Spleen (tissue), 11 donors: ENCODE measurements around the gene RFX8. TPM values are rescaled to one million over a fixed set of nuclear protein-coding genes. Genes with fewer than 3 reads are reported as not detected.

Experiments used
- DNase-seq: peaks from one replicate; pipeline ENCODE4 v3.0.0-alpha.2; 2020
- H3K27ac ChIP-seq, 8 donors: fragments of 200-600 bp; sonication (generic) in 7 of 8; 1 replicate in 4 of 8; 2 replicates in 4 of 8; pipeline versions ENCODE4 v1.5.0 to v1.8.0; 2016 to 2021; ENCODE audit warnings: inconsistent platforms in 4 of 8, mild to moderate bottlenecking in 4 of 8, moderate library complexity in 1 of 8
- H3K27me3 ChIP-seq, 7 donors: fragments of 200-600 bp; sonication (generic) in 6 of 7; replicated peaks in 1 of 7; 1 replicate in 4 of 7; 2 replicates in 3 of 7; pipeline versions ENCODE4 v1.5.0 to v1.8.0; 2016 to 2021; ENCODE audit warnings: inconsistent platforms in 3 of 7, mild to moderate bottlenecking in 1 of 7
- H3K36me3 ChIP-seq, 6 donors: fragments of 200-600 bp; sonication (generic) in 5 of 6; 1 replicate in 4 of 6; 2 replicates in 2 of 6; pipeline versions ENCODE4 v1.5.0 to v1.8.0; 2016 to 2021; ENCODE audit warnings: inconsistent platforms in 2 of 6
- H3K4me1 ChIP-seq, 6 donors: fragments of 200-600 bp; sonication (generic) in 5 of 6; 1 replicate in 3 of 6; 2 replicates in 3 of 6; pipeline versions ENCODE4 v1.5.0 to v1.8.0; 2016 to 2021; ENCODE audit warnings: inconsistent platforms in 3 of 6
- H3K4me3 ChIP-seq, 8 donors: fragments of 200-600 bp; sonication (generic) in 7 of 8; 1 replicate in 4 of 8; 2 replicates in 4 of 8; pipeline versions ENCODE4 v1.5.0 to v1.8.0; 2016 to 2021; ENCODE audit warnings: inconsistent platforms in 4 of 8, mild to moderate bottlenecking in 4 of 8, moderate library complexity in 2 of 8
- H3K9me3 ChIP-seq, 8 donors: fragments of 200-600 bp; sonication (generic) in 7 of 8; 1 replicate in 4 of 8; 2 replicates in 4 of 8; pipeline versions ENCODE4 v1.5.0 to v1.8.0; 2016 to 2021; ENCODE audit warnings: inconsistent platforms in 4 of 8
- CTCF ChIP-seq, 11 experiments: fragments of 200-600 bp in 7 of 11; fragments of 450-650 bp in 4 of 11; sonication (generic) in 4 of 11; IDR thresholded peaks in 8 of 11; conservative IDR thresholded peaks in 3 of 11; 1 replicate in 7 of 11; 2 replicates in 4 of 11; pipeline versions ENCODE4 v1.4.0 to v1.8.0; 2016 to 2021; ENCODE audit warnings: antibody characterized with exemption in 11 of 11, inconsistent platforms in 4 of 11, mild to moderate bottlenecking in 1 of 11
- POLR2A ChIP-seq, 3 donors: fragments of 450-650 bp; IDR thresholded peaks; one replicate each; pipeline ENCODE4 v1.5.1; 2017; ENCODE audit warnings: antibody characterized with exemption in 3 of 3, mild to moderate bottlenecking in 1 of 3
- POLR2AphosphoS5 ChIP-seq, 3 donors: sonication (generic); formaldehyde crosslinking; IDR thresholded peaks; one replicate each; pipeline ENCODE4 v1.5.1; 2017; ENCODE audit warnings: antibody characterized with exemption in 3 of 3
- WGBS, 5 donors: extraction: QIAGEN DNeasy Blood & Tissue Kit in 3 of 5; methylation state at CpG; one replicate each; pipeline versions ENCODE4 v1.1.5 to v1.1.7; 2013 to 2018; 5-methylcytosine and 5-hydroxymethylcytosine counted together
- intact Hi-C: fragments of 100-400 bp; cut with DNase I; formaldehyde crosslinking; loops from one replicate; pipeline ENCODE4 v1.15.0; 2023; ENCODE audit warnings: low total_unique reads
- polyA plus RNA-seq, 3 donors: library from polyadenylated mRNA; stranded (reverse); fragments of 200-250 nt; gene quantifications; one replicate each; pipeline ENCODE4 v1.2.1, GENCODE V29; 2013
- total RNA-seq, 7 donors: library from RNA; depleted of rRNA in 3 of 7; stranded (reverse); fragments of >200 nt in 3 of 7; fragmentation: NEBNext Ultra II Directional in 4 of 7; extraction: Animal tissue kit (Norgen Biotek cat#: 25700) in 4 of 7; gene quantifications; one replicate each; pipeline versions ENCODE4 v1.1.0 to v1.2.1, GENCODE V29; 2016 to 2021
- donor health status: healthy with polysubstance abuse.
- donor health status: DM: no; HTN: no; CAD: no; lungs with moderate emphysema.
- donor health status: DM: no; HTN: no; CAD: no.
- donor health status: Bipolar disorder and iron deficiency.
- donor health status: healthy.
- donor health status: DM: no; HTN: no; CAD: no.
- donor health status: DM: yes; HTN: yes; CAD: no.

RFX8 gene
- total and polyA plus RNA-seq, 10 donors, result 0.12 to 0.29 (median 0.13) TPM; not detected in 5

- no peak for DNase-seq
- peak in 1 of 11 experiments; percentile 14 for TF ChIP-seq CTCF (IDR thresholded peaks at IDR 0.05 in 8 of 11, conservative IDR thresholded peaks at IDR 0.05 in 3 of 11)
- no peak for TF ChIP-seq POLR2A (IDR thresholded peaks at IDR 0.05)
- Histone ChIP-seq H3K36me3 (no peaks in the 10 kb centered on the region), H3K27me3 (no peaks in the 10 kb centered on the region), H3K9me3 (peaks cover 0 to 6% (median 4%) of the 10 kb centered on the region in 8 donors), H3K27ac (no peak overlapping the region), H3K4me1 (peaks cover 0 to 48% (median 25%) of the 10 kb centered on the region in 6 donors), H3K4me3 (no peak overlapping the region)
- intact Hi-C loops, result no loop called here
- 54 to 67% (median 59%) methylated on average over 14 to 16 of the region's 16 CpGs for WGBS, 5 donors
Observed at GRCh38 chr2:101518578-101519492, 43.9 kb upstream of the RFX8 start.

GRCh38 chr2:101517758-101518271 is 42.9 kb upstream of the RFX8 start:
- no peak overlapping the region for H3K4me3 ChIP-seq
- H3K4me1 ChIP-seq, result peaks cover 0 to 48% (median 25%) of the 10 kb centered on the region in 6 donors
- DNase-seq, result no peak
- intact Hi-C loops, result no loop called here
- TF ChIP-seq POLR2A (IDR thresholded peaks at IDR 0.05), result no peak
- no peak for TF ChIP-seq POLR2AphosphoS5 (IDR thresholded peaks at IDR 0.05)
- no peak for TF ChIP-seq CTCF (IDR thresholded peaks at IDR 0.05 in 8 of 11, conservative IDR thresholded peaks at IDR 0.05 in 3 of 11)
- no peak overlapping the region for H3K27ac ChIP-seq
- no peaks in the 10 kb centered on the region for H3K36me3 ChIP-seq
- H3K27me3 ChIP-seq, result no peaks in the 10 kb centered on the region
- H3K9me3 ChIP-seq, result peaks cover 0 to 6% (median 4%) of the 10 kb centered on the region in 8 donors

- Histone ChIP-seq H3K27ac (no peak overlapping the region), H3K36me3 (no peaks in the 10 kb centered on the region), H3K4me3 (no peak overlapping the region), H3K4me1 (peaks cover 0 to 48% (median 25%) of the 10 kb centered on the region in 6 donors), H3K9me3 (peaks cover 0 to 6% (median 4%) of the 10 kb centered on the region in 8 donors), H3K27me3 (no peaks in the 10 kb centered on the region)
- no peak for DNase-seq
- intact Hi-C loops, result no loop called here
- TF ChIP-seq CTCF (IDR thresholded peaks at IDR 0.05 in 8 of 11, conservative IDR thresholded peaks at IDR 0.05 in 3 of 11) (no peak), POLR2AphosphoS5 (IDR thresholded peaks at IDR 0.05) (no peak), POLR2A (IDR thresholded peaks at IDR 0.05) (no peak)
- 8 to 35% (median 25%) methylated on average over 8 of the region's 8 CpGs for WGBS, 5 donors
Observed at GRCh38 chr2:101516823-101517690, 42.1 kb upstream of the RFX8 start.
